Activated CD4-positive, alpha-beta T cell treated with anti-CD3 and anti-CD28 coated beads, Interleukin-10, Interleukin-2, amounts not matched to agents 100 ng/mL and 50 ng/mL, durations not matched to agents 16 hours and 8 hours (primary cell): Measurements from ENCODE around the gene TRAF6.
A peak's percentile ranks its signal among the peaks of the same experiment; 100 is the strongest.
"Not testable (repeated sequence)": the region's sequence is repeated elsewhere in the genome, so short reads cannot be mapped to it uniquely, and the experiment has no call there.

ENCODE experiments used
- DNase-seq: peaks from one replicate; pipeline ENCODE4 v3.0.0-alpha.2; 2020

Gene TRAF6

GRCh38 chr11:36509694-36510593 is at the start of gene TRAF6:
TRAF6 (minus strand) TSS chr11:36510272; CDS start chr11:36501515, 8,757 bp downstream.
- DNase-seq, result peak; percentile 90

- DNase-seq, result peak; percentile 25
Observed at GRCh38 chr11:36558571-36559413, 48.7 kb upstream of the TRAF6 start.

- DNase-seq, result no peak
Observed at GRCh38 chr11:36557991-36558390, 47.9 kb upstream of the TRAF6 start.

- not testable (repeated sequence) for DNase-seq
Observed at GRCh38 chr11:36557390-36557789, 47.3 kb upstream of the TRAF6 start.

GRCh38 chr11:36550385-36551115 is 40.5 kb upstream of the TRAF6 start:
- DNase-seq, result no peak

- DNase-seq, result peak; percentile 68
Observed at GRCh38 chr11:36540998-36541397, 30.9 kb upstream of the TRAF6 start.

GRCh38 chr11:36534276-36534840 is 24.3 kb upstream of the TRAF6 start:
- no peak for DNase-seq

- DNase-seq, result no peak
Observed at GRCh38 chr11:36532941-36533601, 23.0 kb upstream of the TRAF6 start.

- no peak for DNase-seq
Observed at GRCh38 chr11:36530840-36531239, 20.8 kb upstream of the TRAF6 start.

- no peak for DNase-seq
Observed at GRCh38 chr11:36513965-36514364, 3.9 kb upstream of the TRAF6 start.

GRCh38 chr11:36512016-36512415 is 1.9 kb upstream of the TRAF6 start:
- DNase-seq, result no peak

- not testable (repeated sequence) for DNase-seq
Observed at GRCh38 chr11:36511062-36511461, 990 bp upstream of the TRAF6 start.

- DNase-seq, result no peak
Observed at GRCh38 chr11:36510594-36510942, 496 bp upstream of the TRAF6 start.

- DNase-seq, result peak; percentile 27
Observed at GRCh38 chr11:36509201-36509639, 852 bp downstream of the TRAF6 start.

GRCh38 chr11:36508743-36509142 is 1.3 kb downstream of the TRAF6 start:
- DNase-seq, result no peak

GRCh38 chr11:36507824-36508489 is 2.1 kb downstream of the TRAF6 start:
- DNase-seq, result peak; percentile 34

- DNase-seq, result no peak
Observed at GRCh38 chr11:36501236-36501635, 8.8 kb downstream of the TRAF6 start.

- peak; percentile 37 for DNase-seq
Observed at GRCh38 chr11:36500315-36500721, 9.8 kb downstream of the TRAF6 start.

- no peak for DNase-seq
Observed at GRCh38 chr11:36499315-36499714, 10.8 kb downstream of the TRAF6 start.

GRCh38 chr11:36498721-36499120 is 11.4 kb downstream of the TRAF6 start:
- no peak for DNase-seq

- no peak for DNase-seq
Observed at GRCh38 chr11:36493332-36493731, 16.7 kb downstream of the TRAF6 start.
